Measurements from ENCODE around the gene FUT3. TPM values are rescaled to one million over a fixed set of nuclear protein-coding genes. Genes with fewer than 3 reads are reported as not detected.

FUT3 gene
- polyA plus RNA-seq, 3 donors = not detected

DNA sequence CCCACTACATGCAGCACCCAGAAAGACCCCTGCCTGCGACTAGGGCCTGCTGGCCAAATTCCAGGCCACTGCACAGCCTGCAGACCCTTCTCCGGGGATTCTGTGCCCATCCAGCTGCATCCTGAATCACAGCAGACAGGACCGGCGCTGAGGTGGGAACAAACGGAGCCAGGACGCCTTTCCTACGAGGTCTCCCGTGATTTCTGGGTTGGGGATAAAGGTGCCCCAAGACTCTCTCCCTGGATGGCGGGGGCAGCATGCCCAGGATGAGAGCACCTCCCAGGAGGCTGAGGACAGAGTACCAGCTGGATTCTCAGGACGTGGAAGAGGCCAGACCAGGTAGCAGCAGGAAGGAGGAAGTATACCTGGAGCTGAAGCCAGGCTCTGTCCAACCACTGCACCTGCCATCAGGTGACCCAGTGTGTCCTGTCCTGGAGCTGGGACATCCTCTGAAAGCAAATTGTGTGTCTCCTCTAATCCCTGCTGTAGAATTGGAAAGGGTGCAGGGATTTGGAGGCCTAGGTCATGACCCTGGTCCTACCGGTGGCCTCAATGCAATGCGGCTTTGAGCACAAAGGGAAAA, 22.5 kb upstream of the FUT3 start:
- H3K9me3 Mint-ChIP-seq = peaks cover 0 to 5% (median 0%) of the 10 kb centered on the region in 7 donors
- Histone ChIP-seq H3K79me2 (ENCODE audit: insufficient read depth, low read length) (no peaks in the 10 kb centered on the region), H3K9ac (ENCODE audit: insufficient read depth, low read length, poor library complexity, severe bottlenecking) (no peak overlapping the region), H3K4me3 (replicated peaks in 1 of 3; ENCODE audit: low read depth in 2 of 3, low read length in 3 of 3) (no peak overlapping the region), H3K36me3 (replicated peaks in 1 of 2; ENCODE audit: control insufficient read depth in 1 of 2, insufficient read depth in 2 of 2, low read length in 2 of 2) (no peaks in the 10 kb centered on the region), H3K27me3 (ENCODE audit: control insufficient read depth in 2 of 2, insufficient read depth in 2 of 2, low read length in 2 of 2) (no peaks in the 10 kb centered on the region), H3K4me2 (replicated peaks; ENCODE audit: extremely low read depth, low read length, poor library complexity, severe bottlenecking) (no peak overlapping the region), H2AFZ (ENCODE audit: insufficient read depth, low read depth, low read length, poor library complexity, severe bottlenecking) (no peak overlapping the region), H4K20me1 (ENCODE audit: insufficient read depth, low read length) (no peaks in the 10 kb centered on the region), H3K4me1 (ENCODE audit: control insufficient read depth in 1 of 2, insufficient read depth in 2 of 2, low read length in 2 of 2) (no peaks in the 10 kb centered on the region), H3K27ac (ENCODE audit: low read depth in 1 of 2, low read length in 2 of 2) (no peak overlapping the region), H3K9me3 (replicated peaks in 1 of 2; ENCODE audit: control insufficient read depth in 1 of 2, insufficient read depth in 1 of 2, low read length in 2 of 2) (no peaks in the 10 kb centered on the region)
- WGBS (ENCODE audit: insufficient coverage) = 96% methylated on average over 6 of the region's 12 CpGs
- H3K27me3 Mint-ChIP-seq (ENCODE audit: low read depth in 3 of 3) = peaks cover 2 to 10% (median 8%) of the 10 kb centered on the region in 3 donors
- H3K36me3 Mint-ChIP-seq = no peaks in the 10 kb centered on the region
- H3K4me3 Mint-ChIP-seq = no peak overlapping the region
- H3K27ac Mint-ChIP-seq = peak overlapping the region in 1 of 7 donors; percentile 17
- intact Hi-C loops (cut with micrococcal nuclease) = no loop called here
- TF ChIP-seq, protein P1, sequence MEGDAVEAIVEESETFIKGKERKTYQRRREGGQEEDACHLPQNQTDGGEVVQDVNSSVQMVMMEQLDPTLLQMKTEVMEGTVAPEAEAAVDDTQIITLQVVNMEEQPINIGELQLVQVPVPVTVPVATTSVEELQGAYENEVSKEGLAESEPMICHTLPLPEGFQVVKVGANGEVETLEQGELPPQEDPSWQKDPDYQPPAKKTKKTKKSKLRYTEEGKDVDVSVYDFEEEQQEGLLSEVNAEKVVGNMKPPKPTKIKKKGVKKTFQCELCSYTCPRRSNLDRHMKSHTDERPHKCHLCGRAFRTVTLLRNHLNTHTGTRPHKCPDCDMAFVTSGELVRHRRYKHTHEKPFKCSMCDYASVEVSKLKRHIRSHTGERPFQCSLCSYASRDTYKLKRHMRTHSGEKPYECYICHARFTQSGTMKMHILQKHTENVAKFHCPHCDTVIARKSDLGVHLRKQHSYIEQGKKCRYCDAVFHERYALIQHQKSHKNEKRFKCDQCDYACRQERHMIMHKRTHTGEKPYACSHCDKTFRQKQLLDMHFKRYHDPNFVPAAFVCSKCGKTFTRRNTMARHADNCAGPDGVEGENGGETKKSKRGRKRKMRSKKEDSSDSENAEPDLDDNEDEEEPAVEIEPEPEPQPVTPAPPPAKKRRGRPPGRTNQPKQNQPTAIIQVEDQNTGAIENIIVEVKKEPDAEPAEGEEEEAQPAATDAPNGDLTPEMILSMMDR (IDR thresholded peaks at IDR 0.05) = no peak
- no peak for DNase-seq
- no peaks in the 10 kb centered on the region for H3K4me1 Mint-ChIP-seq

DNA sequence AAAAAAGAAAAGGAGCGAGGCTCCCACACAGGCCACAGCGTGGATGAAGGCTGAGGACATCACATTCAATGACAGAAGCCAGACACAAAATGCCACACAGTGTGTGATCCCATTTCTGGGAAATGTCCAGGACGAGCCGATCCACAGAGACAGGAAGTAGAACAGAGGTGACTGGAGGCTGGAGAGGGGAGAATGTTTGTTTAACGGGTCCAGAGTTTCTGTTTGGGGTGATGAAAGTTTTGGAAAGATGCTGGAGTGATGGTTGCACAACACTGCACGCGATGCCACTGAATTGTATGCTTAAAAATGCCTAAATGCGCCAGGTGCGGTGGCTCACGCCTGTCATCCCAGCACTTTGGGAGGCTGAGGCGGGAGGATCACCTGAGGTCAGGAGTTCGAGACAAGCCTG, 19.7 kb upstream of the FUT3 start:
- H3K4me2 ChIP-seq (replicated peaks; ENCODE audit: extremely low read depth, low read length, poor library complexity, severe bottlenecking) = no peak overlapping the region
- intact Hi-C loops (cut with micrococcal nuclease) = no loop called here
- H4K20me1 ChIP-seq (ENCODE audit: insufficient read depth, low read length) = no peaks in the 10 kb centered on the region
- no peak overlapping the region for H3K27ac ChIP-seq (ENCODE audit: low read depth in 1 of 2, low read length in 2 of 2)
- H3K4me3 ChIP-seq (replicated peaks in 1 of 3; ENCODE audit: low read depth in 2 of 3, low read length in 3 of 3) = no peak overlapping the region
- H2AFZ ChIP-seq (ENCODE audit: insufficient read depth, low read depth, low read length, poor library complexity, severe bottlenecking) = no peak overlapping the region
- H3K36me3 ChIP-seq (replicated peaks in 1 of 2; ENCODE audit: control insufficient read depth in 1 of 2, insufficient read depth in 2 of 2, low read length in 2 of 2) = no peaks in the 10 kb centered on the region
- H3K9ac ChIP-seq (ENCODE audit: insufficient read depth, low read length, poor library complexity, severe bottlenecking) = no peak overlapping the region
- no peaks in the 10 kb centered on the region for H3K79me2 ChIP-seq (ENCODE audit: insufficient read depth, low read length)
- H3K4me1 ChIP-seq (ENCODE audit: control insufficient read depth in 1 of 2, insufficient read depth in 2 of 2, low read length in 2 of 2) = no peaks in the 10 kb centered on the region
- TF ChIP-seq, protein P1 (IDR thresholded peaks at IDR 0.05) = no peak
- Mint-ChIP-seq H3K36me3 (no peaks in the 10 kb centered on the region), H3K9me3 (peaks cover 0 to 5% (median 0%) of the 10 kb centered on the region in 7 donors), H3K4me3 (no peak overlapping the region), H3K4me1 (no peaks in the 10 kb centered on the region), H3K27me3 (ENCODE audit: low read depth in 3 of 3) (peaks cover under 1 to 6% (median 3%) of the 10 kb centered on the region in 3 donors), H3K27ac (no peak overlapping the region)
- no peaks in the 10 kb centered on the region for H3K9me3 ChIP-seq (replicated peaks in 1 of 2; ENCODE audit: control insufficient read depth in 1 of 2, insufficient read depth in 1 of 2, low read length in 2 of 2)
- 88% methylated on average over 9 of the region's 12 CpGs for WGBS (ENCODE audit: insufficient coverage)
- no peak for DNase-seq
- no peaks in the 10 kb centered on the region for H3K27me3 ChIP-seq (ENCODE audit: control insufficient read depth in 2 of 2, insufficient read depth in 2 of 2, low read length in 2 of 2)
